Measurements from ENCODE around the gene PACSIN1. TPM values are rescaled to one million over a fixed set of nuclear protein-coding genes. Genes with fewer than 3 reads are reported as not detected.

The PACSIN1 gene
- under 1 TPM in 2 of 3 donors, not detected in 1; 0.29 to 0.33 TPM for total RNA-seq

GRCh38 chr6:34465531-34466241, at the start of gene PACSIN1:
Gene PACSIN1, plus strand, starts transcription at chr6:34466076. Its CDS starts 60,230 bp downstream, at chr6:34526306.
- DNase-seq (ENCODE audit: low spot score in 2 of 2), result no peak
- peaks cover 0 to 3% of the 10 kb centered on the region in 2 donors for H3K4me1 ChIP-seq
- H3K4me3 ChIP-seq, result peak within 1 kb of the TSS in 2 of 3 donors; percentile 45 to 69
- H3K9me3 ChIP-seq, result no peaks in the 10 kb centered on the region
- H3K36me3 ChIP-seq, result no peaks in the 10 kb centered on the region
- intact Hi-C loops (cut with DNase I; ENCODE audit: low total_unique reads), result no loop called here
- peaks cover 10 to 21% of the 10 kb centered on the region in 2 donors for H3K27me3 ChIP-seq
- no peak within 1 kb of the TSS for H3K27ac ChIP-seq
- TF ChIP-seq POLR2AphosphoS5 (IDR thresholded peaks at IDR 0.05), result no peak
- no peak for TF ChIP-seq POLR2A (IDR thresholded peaks at IDR 0.05)
- TF ChIP-seq CTCF (IDR thresholded peaks at IDR 0.05), result no peak

- Histone ChIP-seq H3K27me3 (no peaks in the 10 kb centered on the region), H3K36me3 (no peaks in the 10 kb centered on the region), H3K4me1 (peaks cover 0 to 4% of the 10 kb centered on the region in 2 donors), H3K9me3 (no peaks in the 10 kb centered on the region), H3K27ac (no peak overlapping the region), H3K4me3 (no peak overlapping the region)
- TF ChIP-seq CTCF (IDR thresholded peaks at IDR 0.05) (no peak), POLR2A (IDR thresholded peaks at IDR 0.05) (no peak), POLR2AphosphoS5 (IDR thresholded peaks at IDR 0.05) (no peak)
- intact Hi-C loops (cut with DNase I; ENCODE audit: low total_unique reads), result no loop called here
- no peak for DNase-seq (ENCODE audit: low spot score in 2 of 2)
Observed at GRCh38 chr6:34416877-34417371, 49.0 kb upstream of the PACSIN1 start.

GRCh38 chr6:34418367-34418766, 47.5 kb upstream of the PACSIN1 start:
- Histone ChIP-seq H3K4me3 (no peak overlapping the region), H3K4me1 (peaks cover 0 to 4% of the 10 kb centered on the region in 2 donors), H3K9me3 (no peaks in the 10 kb centered on the region), H3K27me3 (no peaks in the 10 kb centered on the region), H3K27ac (no peak overlapping the region), H3K36me3 (no peaks in the 10 kb centered on the region)
- no peak for TF ChIP-seq POLR2AphosphoS5 (IDR thresholded peaks at IDR 0.05)
- DNase-seq (ENCODE audit: low spot score in 2 of 2), result no peak
- intact Hi-C loops (cut with DNase I; ENCODE audit: low total_unique reads), result no loop called here

- intact Hi-C loops (cut with DNase I; ENCODE audit: low total_unique reads), result no loop called here
Observed at GRCh38 chr6:34423254-34423653, 42.6 kb upstream of the PACSIN1 start.

More at GRCh38 chr6:34423254-34423653, 42.6 kb upstream of the PACSIN1 start:
- Histone ChIP-seq H3K36me3 (no peaks in the 10 kb centered on the region), H3K27me3 (no peaks in the 10 kb centered on the region), H3K4me1 (peaks cover 0 to 9% of the 10 kb centered on the region in 2 donors), H3K9me3 (no peaks in the 10 kb centered on the region), H3K27ac (no peak overlapping the region), H3K4me3 (no peak overlapping the region)
- no peak for DNase-seq (ENCODE audit: low spot score in 2 of 2)
- no peak for TF ChIP-seq CTCF (IDR thresholded peaks at IDR 0.05)
- TF ChIP-seq POLR2A (IDR thresholded peaks at IDR 0.05), result no peak
- no peak for TF ChIP-seq POLR2AphosphoS5 (IDR thresholded peaks at IDR 0.05)

All from breast epithelium (tissue), 4 donors.